HCT116 (cell line): ENCODE data around the gene NAA15. TPM values are rescaled to one million over a fixed set of nuclear protein-coding genes. Genes with fewer than 3 reads are reported as not detected.

Experiments
- ATAC-seq: fragments of 200-7000 bp; cut with Tn5 transposase; 2 replicates; pipeline ENCODE4 v1.9.1; 2020; ENCODE audit warnings: mild to moderate bottlenecking, moderate library complexity
- BruUV-seq: library from RNA; stranded (reverse); fragments of 400-500 nt; replicated peaks from 2 replicates; lab custom pipeline; 2021; lab: Mats Ljungman, UMichigan
- CTCF ChIA-PET: fragments of 300-600 bp; sonication (Branson Sonifier 250); formaldehyde crosslinking; loops from one replicate; lab custom pipeline; 2021; ENCODE audit warnings: antibody characterized with exemption; lab: Charles Lee
- POLR2A ChIA-PET: fragments of 300-600, 350-600 bp; sonication (Branson Sonifier 250); formaldehyde crosslinking; loops from one replicate; lab custom pipeline; 2021; ENCODE audit warnings: antibody characterized with exemption; lab: Charles Lee
- RAD21 ChIA-PET, 2 experiments: fragments of 300-600 bp; sonication (Branson Sonifier 250); formaldehyde crosslinking; loops; one replicate each; lab custom pipeline; 2023; ENCODE audit warnings: low total read pairs in 2 of 2; ENCODE audit not compliant: uncharacterized antibody in 2 of 2, unreplicated experiment in 2 of 2, low non-redundant PET in 1 of 2; lab: Charles Lee
- DNase-seq: peaks from one replicate; pipeline ENCODE4 v3.0.0-alpha.2; 2010; ENCODE audit warnings: low read depth, low spot score
- H2AFZ ChIP-seq: fragments of 200-600 bp; shearing (Covaris generic), sonication (generic); 2 replicates; pipeline ENCODE4 v1.6.1; 2017; ENCODE audit warnings: low read depth, mixed run types, mixed read lengths, antibody characterized with exemption, low read length; ENCODE audit not compliant: poor library complexity, severe bottlenecking
- H3K27ac ChIP-seq: 2 replicates; pipeline ENCODE4 v1.5.1; 2012; ENCODE audit warnings: low read depth, low read length
- H3K27me3 ChIP-seq: fragments of 200-600 bp; sonication (generic); 2 replicates; pipeline ENCODE4 v1.6.1; 2016; ENCODE audit warnings: mixed run types, low read length, mixed read lengths; ENCODE audit not compliant: insufficient read depth
- H3K36me3 ChIP-seq, 2 experiments: fragments of 200-500 bp in 1 of 2; fragments of 200-600 bp in 1 of 2; sonication (Bioruptor generic) in 1 of 2; sonication (generic) in 1 of 2; 2 replicates each; pipeline versions ENCODE4 v1.5.1 to v1.6.1; 2014 to 2016; ENCODE audit warnings: low read length in 2 of 2, inconsistent platforms in 1 of 2, mixed read lengths in 1 of 2, mixed run types in 1 of 2; ENCODE audit not compliant: insufficient read depth in 2 of 2, control insufficient read depth in 1 of 2
- H3K4me1 ChIP-seq, 2 experiments: fragments of 200-600 bp in 1 of 2; sonication (generic) in 1 of 2; 2 replicates each; pipeline versions ENCODE4 v1.5.1 to v1.6.1; 2012 to 2017; ENCODE audit warnings: low read length in 2 of 2, inconsistent platforms in 1 of 2, mild to moderate bottlenecking in 1 of 2, mixed read lengths in 1 of 2, mixed run types in 1 of 2, moderate library complexity in 1 of 2; ENCODE audit not compliant: insufficient read depth in 2 of 2, control insufficient read depth in 1 of 2
- H3K4me2 ChIP-seq: fragments of 200-600 bp; sonication (generic); 2 replicates; pipeline ENCODE4 v1.6.1; 2017; ENCODE audit warnings: mixed run types, low read length, mixed read lengths
- H3K4me3 ChIP-seq, 2 experiments: fragments of 200-600 bp in 1 of 2; sonication (generic) in 1 of 2; replicated peaks in 1 of 2; 2 replicates each; pipeline ENCODE4 v1.5.1; 2011 to 2016; ENCODE audit warnings: low read length in 2 of 2, control low read depth in 1 of 2, low read depth in 1 of 2, mild to moderate bottlenecking in 1 of 2, mixed read lengths in 1 of 2, mixed run types in 1 of 2
- H3K79me2 ChIP-seq: fragments of 200-600 bp; sonication (generic); 2 replicates; pipeline ENCODE4 v1.6.1; 2017; ENCODE audit warnings: mild to moderate bottlenecking, mixed run types, low read length, moderate library complexity, mixed read lengths; ENCODE audit not compliant: insufficient read depth
- H3K9ac ChIP-seq: fragments of 200-600 bp; sonication (generic); 2 replicates; pipeline ENCODE4 v1.6.1; 2016; ENCODE audit warnings: low read length, mixed read lengths
- H3K9me2 ChIP-seq: fragments of 200-600 bp; sonication (generic), shearing (Covaris generic); 2 replicates; pipeline ENCODE4 v1.6.1; 2017; ENCODE audit warnings: mixed run types, mild to moderate bottlenecking, moderate library complexity; ENCODE audit not compliant: insufficient read depth
- H3K9me3 ChIP-seq, 2 experiments: fragments of 200-500 bp in 1 of 2; fragments of 200-600 bp in 1 of 2; sonication (Bioruptor generic) in 1 of 2; sonication (generic) in 1 of 2; 2 replicates each; pipeline ENCODE4 v1.6.1; 2014 to 2017; ENCODE audit warnings: low read length in 2 of 2, mixed read lengths in 2 of 2, inconsistent platforms in 1 of 2, low read depth in 1 of 2, mild to moderate bottlenecking in 1 of 2, mixed run types in 1 of 2, moderate library complexity in 1 of 2; ENCODE audit not compliant: control insufficient read depth in 1 of 2, insufficient read depth in 1 of 2
- H4K20me1 ChIP-seq: fragments of 200-600 bp; sonication (generic), shearing (Covaris generic); 2 replicates; pipeline ENCODE4 v1.6.1; 2017; ENCODE audit warnings: mixed run types, mild to moderate bottlenecking, moderate library complexity; ENCODE audit not compliant: insufficient read depth
- ATF3 ChIP-seq: IDR thresholded peaks from 2 replicates; pipeline ENCODE4 v1.6.1; 2012
- CBX3 ChIP-seq: IDR thresholded peaks from 2 replicates; pipeline ENCODE4 v1.6.1; 2012; ENCODE audit warnings: low read depth
- CTCF ChIP-seq, 3 experiments: fragments of 200-600 bp in 1 of 3; sonication (generic) in 1 of 3; IDR thresholded peaks in 2 of 3; conservative IDR thresholded peaks in 1 of 3; 2 replicates each; pipeline ENCODE4 v1.5.1; 2012 to 2017; ENCODE audit warnings: low read depth in 2 of 3, low read length in 2 of 3, antibody characterized with exemption in 1 of 3, borderline replicate concordance in 1 of 3, control low read depth in 1 of 3, mild to moderate bottlenecking in 1 of 3, mixed read lengths in 1 of 3, mixed run types in 1 of 3, moderate library complexity in 1 of 3; ENCODE audit not compliant: insufficient read depth in 1 of 3
- EGR1 ChIP-seq: IDR thresholded peaks from 2 replicates; pipeline ENCODE4 v1.6.1; 2012; ENCODE audit warnings: low read depth
- ELF1 ChIP-seq: IDR thresholded peaks from 2 replicates; pipeline ENCODE4 v1.6.1; 2012; ENCODE audit warnings: low read depth, borderline replicate concordance
- EZH2 ChIP-seq: fragments of 200-600 bp; sonication (generic); IDR thresholded peaks from 2 replicates; pipeline ENCODE4 v1.6.1; 2017; ENCODE audit warnings: antibody characterized with exemption, mixed run types
- FOSL1 ChIP-seq: IDR thresholded peaks from 2 replicates; pipeline ENCODE4 v1.6.1; 2012; ENCODE audit warnings: low read depth
- JUND ChIP-seq: IDR thresholded peaks from 2 replicates; pipeline ENCODE4 v1.6.1; 2012
- MAX ChIP-seq: IDR thresholded peaks from 2 replicates; pipeline ENCODE4 v1.6.1; 2012
- POLR2A ChIP-seq: IDR thresholded peaks from 2 replicates; pipeline ENCODE4 v1.7.0; 2011; ENCODE audit warnings: borderline replicate concordance; ENCODE audit not compliant: insufficient read depth, insufficient read length; ENCODE audit errors: extremely low read depth
- POLR2AphosphoS5 ChIP-seq: IDR thresholded peaks from 2 replicates; pipeline ENCODE4 v1.6.1; 2011; ENCODE audit warnings: mild to moderate bottlenecking, low read depth, low read length, moderate library complexity
- REST ChIP-seq: IDR thresholded peaks from 2 replicates; pipeline ENCODE4 v1.6.1; 2012; ENCODE audit warnings: low read depth
- SIN3A ChIP-seq: IDR thresholded peaks from 2 replicates; pipeline ENCODE4 v1.6.1; 2012; ENCODE audit warnings: low read depth
- SP1 ChIP-seq: IDR thresholded peaks from 2 replicates; pipeline ENCODE4 v1.6.1; 2012; ENCODE audit warnings: low read depth
- SRF ChIP-seq: IDR thresholded peaks from 2 replicates; pipeline ENCODE4 v1.6.1; 2012; ENCODE audit warnings: low read depth
- TCF7L2 ChIP-seq: IDR thresholded peaks from 2 replicates; pipeline ENCODE4 v1.7.0; 2011; ENCODE audit warnings: borderline replicate concordance, inconsistent platforms; ENCODE audit not compliant: insufficient read depth, insufficient read length; ENCODE audit errors: extremely low read depth
- YY1 ChIP-seq: IDR thresholded peaks from 2 replicates; pipeline ENCODE4 v1.6.1; 2011; ENCODE audit warnings: low read length, low read depth, moderate library complexity, mild to moderate bottlenecking; ENCODE audit not compliant: insufficient replicate concordance; ENCODE audit errors: extremely low read depth
- ZBTB33 ChIP-seq: IDR thresholded peaks from 2 replicates; pipeline ENCODE4 v1.6.1; 2011; ENCODE audit warnings: mild to moderate bottlenecking, low read length, moderate library complexity; ENCODE audit not compliant: insufficient replicate concordance; ENCODE audit errors: extremely low read depth
- ZFX ChIP-seq: fragments of 450-650 bp; IDR thresholded peaks from 2 replicates; pipeline ENCODE4 v1.6.1; 2017
- ZNF274 ChIP-seq: fragments of 200-500 bp; sonication (Bioruptor generic); IDR thresholded peaks from 2 replicates; pipeline ENCODE4 v1.6.1; 2014; ENCODE audit warnings: mild to moderate bottlenecking, low read depth, low read length, inconsistent platforms
- intact Hi-C: fragments of 100-400 bp; cut with micrococcal nuclease; formaldehyde crosslinking; loops from 2 replicates; pipeline ENCODE4 v1.10.0; 2022
- total RNA-seq: library from RNA; stranded (reverse); gene quantifications from one replicate; pipeline ENCODE4 v1.2.1, GENCODE V29; 2021; ENCODE audit not compliant: unreplicated experiment

The NAA15 gene
- total RNA-seq, 1 experiment from 2014 or later, result 79.7 TPM

GRCh38 chr4:139391731-139392130 lies 90.4 kb downstream of the NAA15 start:
- Histone ChIP-seq H3K9me2 (no peaks in the 10 kb centered on the region), H3K9ac (no peak overlapping the region), H4K20me1 (0 out of 2 replicates have a peak, but pooled peaks cover 6% of the 10 kb centered on the region), H3K27me3 (no peaks in the 10 kb centered on the region), H3K9me3 (no peaks in the 10 kb centered on the region), H2AFZ (no peak overlapping the region), H3K79me2 (no peaks in the 10 kb centered on the region), H3K27ac (no peak overlapping the region), H3K4me1 (no peaks in the 10 kb centered on the region), H3K36me3 (peaks cover 7 to 35% of the 10 kb centered on the region in 2 experiments; a peak in 3 of 4 replicates), H3K4me3 (no peak overlapping the region), H3K4me2 (no peak overlapping the region)
- DNase-seq (no peak), ATAC-seq (no peak)
- BruUV-seq, result no TSS peak
- ChIA-PET RAD21 (no interaction called here), POLR2A (no interaction called here), CTCF (no interaction called here)
- intact Hi-C loops, result no loop called here
- no peak for TF ChIP-seq EZH2
- no peak for TF ChIP-seq ZBTB33
- TF ChIP-seq MAX, result no peak
- TF ChIP-seq TCF7L2, result no peak
- TF ChIP-seq SP1, result no peak
- no peak for TF ChIP-seq POLR2A
- no peak for TF ChIP-seq ATF3
- TF ChIP-seq CBX3, result no peak
- no peak for TF ChIP-seq ZFX
- TF ChIP-seq CTCF (IDR thresholded peaks at IDR 0.05 in 2 of 3, conservative IDR thresholded peaks at IDR 0.05 in 1 of 3; ENCODE audit: borderline replicate concordance in 1 of 3, insufficient read depth in 1 of 3, low read depth in 2 of 3, low read length in 2 of 3), result no peak
- no peak for TF ChIP-seq SIN3A
- TF ChIP-seq YY1, result no peak
- no peak for TF ChIP-seq REST
- TF ChIP-seq JUND, result no peak
- TF ChIP-seq EGR1, result no peak
- no peak for TF ChIP-seq SRF
- no peak for TF ChIP-seq ELF1
- no peak for TF ChIP-seq ZNF274
- no peak for TF ChIP-seq FOSL1
- no peak for TF ChIP-seq POLR2AphosphoS5
